A673 (cell line): Measurements from ENCODE around the gene TRABD2A.
"Not testable (repeated sequence)": the region's sequence is repeated elsewhere in the genome, so short reads cannot be mapped to it uniquely, and the experiment has no call there.

Source experiments
- EZH2 ChIP-seq: fragments of 200-600 bp; sonication (generic); IDR thresholded peaks from 2 replicates; pipeline ENCODE4 v1.6.1; 2017; ENCODE audit warnings: borderline replicate concordance, low read depth, mild to moderate bottlenecking, mixed read lengths, antibody characterized with exemption, low read length; ENCODE audit not compliant: poor library complexity, severe bottlenecking
- TF ChIP-seq, protein P1 (sequence below): fragments of 300-800, 200-600 bp; sonication (generic); conservative IDR thresholded peaks from 2 replicates; pipeline ENCODE4 v1.5.1; 2017; ENCODE audit warnings: low read depth, mild to moderate bottlenecking, antibody characterized with exemption, low read length, moderate library complexity, mixed read lengths

DNA sequence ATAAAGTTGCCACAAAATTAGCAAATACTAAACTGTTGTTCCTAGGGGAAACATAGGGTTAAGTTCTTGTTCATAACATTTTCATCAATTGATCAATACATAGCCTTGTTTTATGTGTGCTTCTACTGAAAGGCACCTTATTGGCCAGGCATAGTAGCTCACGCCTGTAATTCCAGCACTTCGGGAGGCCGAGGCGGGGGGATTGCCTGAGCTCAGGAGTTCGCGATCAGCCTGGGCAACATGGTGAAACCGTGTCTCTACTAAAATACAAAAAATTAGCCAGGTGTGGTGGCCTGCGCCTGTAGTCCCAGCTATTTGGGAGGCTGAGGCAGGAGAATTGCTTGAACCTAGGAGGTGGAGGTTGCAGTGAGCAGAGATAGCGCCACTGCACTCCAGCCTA lies 8.2 kb downstream of the TRABD2A start:
- not testable (repeated sequence) for TF ChIP-seq EZH2
- TF ChIP-seq, protein P1, sequence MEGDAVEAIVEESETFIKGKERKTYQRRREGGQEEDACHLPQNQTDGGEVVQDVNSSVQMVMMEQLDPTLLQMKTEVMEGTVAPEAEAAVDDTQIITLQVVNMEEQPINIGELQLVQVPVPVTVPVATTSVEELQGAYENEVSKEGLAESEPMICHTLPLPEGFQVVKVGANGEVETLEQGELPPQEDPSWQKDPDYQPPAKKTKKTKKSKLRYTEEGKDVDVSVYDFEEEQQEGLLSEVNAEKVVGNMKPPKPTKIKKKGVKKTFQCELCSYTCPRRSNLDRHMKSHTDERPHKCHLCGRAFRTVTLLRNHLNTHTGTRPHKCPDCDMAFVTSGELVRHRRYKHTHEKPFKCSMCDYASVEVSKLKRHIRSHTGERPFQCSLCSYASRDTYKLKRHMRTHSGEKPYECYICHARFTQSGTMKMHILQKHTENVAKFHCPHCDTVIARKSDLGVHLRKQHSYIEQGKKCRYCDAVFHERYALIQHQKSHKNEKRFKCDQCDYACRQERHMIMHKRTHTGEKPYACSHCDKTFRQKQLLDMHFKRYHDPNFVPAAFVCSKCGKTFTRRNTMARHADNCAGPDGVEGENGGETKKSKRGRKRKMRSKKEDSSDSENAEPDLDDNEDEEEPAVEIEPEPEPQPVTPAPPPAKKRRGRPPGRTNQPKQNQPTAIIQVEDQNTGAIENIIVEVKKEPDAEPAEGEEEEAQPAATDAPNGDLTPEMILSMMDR = not testable (repeated sequence)
